Measurements from ENCODE around the gene KRT32.
A peak's percentile ranks its signal among the peaks of the same experiment; 100 is the strongest.

DNA sequence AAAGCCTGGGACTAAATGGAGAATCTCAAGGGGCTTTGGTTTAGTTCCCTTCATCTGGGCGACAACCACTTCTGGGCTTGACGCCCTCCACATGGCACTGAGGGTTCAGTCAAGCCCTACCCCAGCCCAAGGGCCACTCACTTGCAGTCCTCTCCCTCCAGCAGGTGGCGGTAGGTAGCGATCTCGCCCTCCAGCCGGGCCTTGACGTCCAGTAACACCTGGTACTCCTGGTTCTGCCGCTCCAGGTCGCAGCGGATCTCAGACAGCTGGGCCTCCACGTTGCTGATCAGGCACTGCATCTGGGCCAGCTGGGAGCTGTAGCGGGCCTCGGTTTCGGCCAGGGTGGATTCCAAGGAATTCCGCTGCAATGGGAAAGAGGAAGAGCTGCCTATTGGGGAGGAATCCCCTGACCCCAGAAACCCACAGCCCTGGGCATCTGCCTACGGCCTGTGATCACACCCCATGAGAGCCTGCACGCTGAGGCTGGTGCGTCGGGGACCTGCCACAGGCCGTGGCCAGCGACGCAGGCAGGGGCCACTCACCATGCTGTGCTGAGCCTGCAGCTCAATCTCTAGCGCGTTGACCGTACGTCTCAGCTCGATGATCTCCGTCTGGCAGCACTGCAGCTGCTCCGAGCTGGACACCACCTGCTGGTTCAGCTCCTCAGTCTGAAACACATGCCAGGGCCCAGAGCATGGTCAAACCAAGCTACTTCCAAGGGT lies 19.8 kb upstream of the KRT32 start:
- TF ChIP-seq, protein P1, sequence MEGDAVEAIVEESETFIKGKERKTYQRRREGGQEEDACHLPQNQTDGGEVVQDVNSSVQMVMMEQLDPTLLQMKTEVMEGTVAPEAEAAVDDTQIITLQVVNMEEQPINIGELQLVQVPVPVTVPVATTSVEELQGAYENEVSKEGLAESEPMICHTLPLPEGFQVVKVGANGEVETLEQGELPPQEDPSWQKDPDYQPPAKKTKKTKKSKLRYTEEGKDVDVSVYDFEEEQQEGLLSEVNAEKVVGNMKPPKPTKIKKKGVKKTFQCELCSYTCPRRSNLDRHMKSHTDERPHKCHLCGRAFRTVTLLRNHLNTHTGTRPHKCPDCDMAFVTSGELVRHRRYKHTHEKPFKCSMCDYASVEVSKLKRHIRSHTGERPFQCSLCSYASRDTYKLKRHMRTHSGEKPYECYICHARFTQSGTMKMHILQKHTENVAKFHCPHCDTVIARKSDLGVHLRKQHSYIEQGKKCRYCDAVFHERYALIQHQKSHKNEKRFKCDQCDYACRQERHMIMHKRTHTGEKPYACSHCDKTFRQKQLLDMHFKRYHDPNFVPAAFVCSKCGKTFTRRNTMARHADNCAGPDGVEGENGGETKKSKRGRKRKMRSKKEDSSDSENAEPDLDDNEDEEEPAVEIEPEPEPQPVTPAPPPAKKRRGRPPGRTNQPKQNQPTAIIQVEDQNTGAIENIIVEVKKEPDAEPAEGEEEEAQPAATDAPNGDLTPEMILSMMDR (IDR thresholded peaks at IDR 0.05 in 8 of 11, conservative IDR thresholded peaks at IDR 0.05 in 3 of 11): peak in 9 of 11 experiments; percentile 17 to 70 (median 46)
- TF ChIP-seq POLR2AphosphoS5 (IDR thresholded peaks at IDR 0.05) (no peak), POLR2A (IDR thresholded peaks at IDR 0.05) (no peak)
